T1000 (cell line): ENCODE measurements around the gene KRTAP10-11.
"Not testable (repeated sequence)": the region's sequence is repeated elsewhere in the genome, so short reads cannot be mapped to it uniquely, and the experiment has no call there.

Experiments used
- DNase-seq: peaks from one replicate; lab custom pipeline; 2025; ENCODE audit warnings: mixed read lengths; lab: John Stamatoyannopoulos, UW

KRTAP10-11 gene

GRCh38 chr21:44639331-44639655, 6.9 kb upstream of the KRTAP10-11 start:
- DNase-seq = no peak

GRCh38 chr21:44640761-44641160, 5.5 kb upstream of the KRTAP10-11 start:
- no peak for DNase-seq

GRCh38 chr21:44643741-44644310, 2.4 kb upstream of the KRTAP10-11 start:
- DNase-seq = no peak

- DNase-seq = no peak
Measured at GRCh38 chr21:44644878-44645277, 1.3 kb upstream of the KRTAP10-11 start.

- DNase-seq = no peak
Measured at GRCh38 chr21:44647222-44647552, 973 bp downstream of the KRTAP10-11 start.

- no peak for DNase-seq
Measured at GRCh38 chr21:44648557-44649311, 2.5 kb downstream of the KRTAP10-11 start.

GRCh38 chr21:44649521-44650100, 3.4 kb downstream of the KRTAP10-11 start:
- no peak for DNase-seq

- no peak for DNase-seq
Measured at GRCh38 chr21:44650265-44650972, 4.2 kb downstream of the KRTAP10-11 start.

- DNase-seq = no peak
Measured at GRCh38 chr21:44650973-44651675, 4.9 kb downstream of the KRTAP10-11 start.

GRCh38 chr21:44653123-44653522, 6.9 kb downstream of the KRTAP10-11 start:
- no peak for DNase-seq

GRCh38 chr21:44653656-44654575, 7.7 kb downstream of the KRTAP10-11 start:
- no peak for DNase-seq

GRCh38 chr21:44654576-44655175, 8.5 kb downstream of the KRTAP10-11 start, which contains the start of gene KRTAP12-4:
Gene KRTAP12-4, minus strand, starts transcription at chr21:44654659. Its CDS starts 45 bp downstream, at chr21:44654614.
- no peak for DNase-seq

- DNase-seq = no peak
Measured at GRCh38 chr21:44656868-44657267, 10.7 kb downstream of the KRTAP10-11 start.

- no peak for DNase-seq
Measured at GRCh38 chr21:44657635-44658540, 11.7 kb downstream of the KRTAP10-11 start, which contains the start of gene KRTAP12-3. Gene KRTAP12-3, plus strand, starts transcription at chr21:44657932. Its CDS starts 48 bp downstream, at chr21:44657980.

GRCh38 chr21:44658541-44658910, 12.3 kb downstream of the KRTAP10-11 start:
- DNase-seq = no peak

GRCh38 chr21:44658913-44659595, 12.8 kb downstream of the KRTAP10-11 start:
- DNase-seq = no peak

GRCh38 chr21:44661567-44661966, 15.4 kb downstream of the KRTAP10-11 start:
- DNase-seq = not testable (repeated sequence)

- no peak for DNase-seq
Measured at GRCh38 chr21:44664691-44665090, 18.5 kb downstream of the KRTAP10-11 start.
